ENCODE measurements around the gene ANTXR1.

The ANTXR1 gene

DNA sequence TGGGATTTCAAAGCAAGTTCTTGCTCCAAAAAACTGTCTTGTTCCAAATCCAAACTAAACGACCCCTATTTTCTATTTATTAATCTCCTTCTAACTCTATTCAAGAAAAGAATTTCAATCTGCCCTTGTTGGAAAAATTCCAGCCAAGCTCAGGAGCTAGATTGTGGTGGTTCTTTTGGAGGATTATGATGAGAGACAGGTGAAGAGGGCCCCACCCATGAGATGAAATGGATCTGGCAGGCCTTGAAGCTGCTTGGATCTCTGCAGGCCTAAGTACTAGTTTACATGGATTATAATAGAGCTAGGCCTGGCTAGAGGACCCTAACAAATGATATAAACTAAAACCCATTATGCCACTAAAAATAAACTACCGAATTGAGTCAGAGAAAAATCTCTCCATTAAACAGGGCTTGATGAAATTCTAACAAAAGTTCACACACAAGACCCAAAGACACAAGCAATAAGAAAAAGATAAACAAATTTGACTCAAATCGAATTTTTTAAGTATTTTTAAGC is 272.5 kb downstream of the ANTXR1 start:
- no peak for DNase-seq

DNA sequence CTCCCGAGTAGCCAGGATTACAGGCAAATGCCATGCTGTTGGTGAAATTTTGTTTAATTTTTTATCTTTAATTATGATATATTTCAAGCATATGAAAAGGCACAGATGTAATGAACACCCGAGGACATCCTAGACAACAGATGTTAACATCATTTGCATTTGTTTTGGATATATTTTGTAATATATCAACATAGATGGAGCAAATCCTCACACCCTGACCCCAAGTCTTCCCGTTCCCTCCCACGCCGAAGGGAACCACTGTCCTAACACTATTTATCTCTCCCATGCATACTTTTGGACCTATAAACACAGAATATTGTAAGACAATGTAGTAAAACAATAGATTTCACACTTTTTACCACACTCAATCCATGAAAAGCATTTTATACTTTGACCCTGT is 274.6 kb downstream of the ANTXR1 start:
- no peak for DNase-seq

DNA sequence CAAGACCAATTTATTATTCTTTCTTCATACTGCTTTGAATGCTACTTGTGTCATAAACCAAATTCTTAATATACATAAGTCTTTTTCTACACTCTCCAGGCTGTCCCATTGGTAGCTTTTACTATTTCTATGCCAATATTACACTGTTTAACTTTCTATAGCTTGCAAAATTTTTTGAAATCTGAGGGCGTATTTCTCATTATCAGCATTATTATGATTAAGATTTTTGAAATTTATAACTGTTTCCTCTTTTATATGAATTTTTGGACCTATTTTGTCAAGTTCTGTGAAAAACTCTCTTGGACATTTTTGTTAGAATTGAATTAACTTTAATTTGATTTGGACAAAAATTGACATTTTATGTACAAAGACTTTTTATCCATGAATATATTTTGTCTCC is 275.4 kb downstream of the ANTXR1 start:
- DNase-seq, result no peak

DNA sequence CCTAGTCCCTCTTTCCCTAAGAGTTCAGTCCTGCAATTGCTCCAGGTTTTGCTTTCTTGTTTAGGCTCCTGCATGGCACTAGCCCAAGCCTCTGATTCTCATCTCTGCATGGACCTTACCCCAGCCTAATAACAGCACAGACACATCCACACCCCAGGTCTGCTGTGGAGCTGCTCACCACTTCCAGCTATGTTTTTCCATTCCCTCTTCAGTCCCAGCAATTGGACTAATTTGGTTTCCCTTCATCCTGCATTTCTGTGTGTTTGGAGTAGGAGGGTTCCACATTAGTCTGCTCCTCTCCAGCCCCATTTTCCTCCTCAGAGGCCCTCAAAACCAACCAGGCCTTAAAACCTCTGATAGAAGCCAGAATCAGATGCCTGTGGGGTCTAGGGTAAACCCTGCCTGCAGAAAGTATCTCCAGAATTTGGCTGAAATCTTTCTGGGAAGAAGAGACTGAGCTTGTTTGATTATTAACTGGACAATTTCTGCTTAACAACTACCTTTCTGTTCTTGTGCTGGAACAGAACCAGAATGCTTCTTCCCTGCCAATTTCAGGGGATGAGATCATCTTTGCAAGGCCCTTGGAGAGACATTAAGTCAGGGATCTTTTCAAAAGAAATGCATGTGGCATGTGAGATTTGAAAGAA is 278.1 kb downstream of the ANTXR1 start:
- DNase-seq, result no peak

DNA sequence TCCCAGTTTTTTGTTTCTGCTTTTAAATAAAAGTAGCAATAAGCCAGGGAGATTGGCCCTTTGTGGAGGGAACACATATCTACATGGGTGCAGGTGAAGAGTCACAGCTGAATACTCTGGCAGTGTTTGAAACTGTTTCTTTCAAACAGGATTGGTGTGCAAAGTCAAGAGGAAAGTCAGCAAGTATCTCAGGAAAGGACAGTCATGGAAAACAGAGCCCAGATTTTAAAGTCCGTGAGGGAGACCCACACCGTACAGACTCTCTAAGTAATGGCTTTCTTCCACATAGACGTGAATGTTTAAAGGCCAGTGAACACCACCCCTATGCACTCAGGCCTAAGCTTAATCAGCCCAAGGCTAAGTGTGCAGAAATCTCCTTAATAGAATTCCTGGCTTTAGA is 278.7 kb downstream of the ANTXR1 start:
- no peak for DNase-seq

DNA sequence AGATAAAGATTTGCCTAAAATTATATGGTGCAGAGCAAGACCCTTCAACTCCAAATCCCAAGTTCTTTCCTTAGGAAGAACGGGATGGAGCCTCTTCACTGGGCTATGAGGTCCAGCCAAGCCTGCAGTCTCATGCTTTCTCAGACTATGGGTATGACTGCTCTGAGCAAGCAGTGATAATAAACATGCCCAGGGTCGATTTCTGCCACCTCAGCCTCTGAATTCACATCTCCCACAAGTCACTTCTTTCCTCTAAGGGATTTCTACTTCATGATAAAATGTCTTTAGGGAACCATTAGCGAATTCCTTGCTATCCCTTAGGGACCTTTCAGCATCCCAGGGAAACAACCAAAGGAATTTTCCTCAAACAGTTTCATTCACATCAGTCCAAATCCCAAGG is 279.3 kb downstream of the ANTXR1 start:
- DNase-seq, result no peak

DNA sequence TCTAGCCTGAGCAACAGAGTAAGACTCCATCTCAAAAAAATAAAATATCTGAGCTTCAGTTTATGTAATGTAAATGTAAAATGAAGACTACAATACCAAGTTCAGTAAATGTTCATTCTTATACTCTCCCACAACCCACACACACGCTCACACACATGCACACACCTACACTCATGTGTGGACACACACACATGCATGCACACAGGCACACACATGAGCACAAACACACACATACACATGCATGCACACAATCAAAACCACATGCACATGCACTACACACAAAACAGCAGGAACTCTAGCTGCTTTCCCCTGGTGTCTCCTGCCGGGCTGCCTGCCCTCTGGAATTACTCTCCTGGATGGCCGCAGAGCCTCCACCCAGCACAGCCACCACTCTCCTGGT is 283.4 kb downstream of the ANTXR1 start:
- no peak for DNase-seq

DNA sequence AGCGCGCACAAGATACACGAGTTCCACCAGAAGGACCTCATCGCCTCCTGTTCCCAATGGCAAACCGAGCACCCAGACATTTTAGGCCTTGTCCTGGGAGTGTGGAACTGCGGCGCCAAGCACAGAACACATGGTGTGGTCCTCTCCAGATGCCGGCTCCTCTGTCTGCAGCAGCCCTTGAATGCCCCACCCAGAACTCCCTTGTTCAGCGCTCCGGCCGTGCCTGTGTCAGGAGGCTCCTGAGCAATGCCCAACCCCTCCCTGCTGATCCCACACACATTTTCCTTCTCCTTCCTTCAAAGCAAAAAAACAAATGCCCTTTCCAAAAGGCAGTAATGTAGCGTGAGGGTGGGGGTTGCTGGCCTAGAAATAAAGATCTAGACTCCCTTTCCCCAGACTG is 284.2 kb downstream of the ANTXR1 start:
- DNase-seq, result no peak

DNA sequence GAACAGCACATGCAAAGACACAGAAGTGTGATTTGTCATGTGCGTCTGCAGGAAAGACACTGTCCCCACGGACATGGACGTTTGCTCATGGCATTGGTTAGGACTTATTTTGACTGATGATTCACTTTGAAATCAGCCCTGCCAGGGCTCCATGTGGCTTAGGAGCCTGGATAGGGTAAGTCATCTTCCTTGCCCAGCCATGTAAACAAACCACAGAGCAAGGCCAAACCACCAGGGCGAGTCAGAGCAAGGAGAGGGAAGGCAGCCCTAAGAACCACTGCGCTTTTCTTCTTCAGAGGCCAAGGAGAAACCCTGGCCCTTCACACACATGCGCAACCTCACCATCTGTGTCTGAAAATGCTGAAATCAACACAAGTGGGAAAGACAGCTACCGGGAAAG is 285.3 kb downstream of the ANTXR1 start:
- no peak for DNase-seq

DNA sequence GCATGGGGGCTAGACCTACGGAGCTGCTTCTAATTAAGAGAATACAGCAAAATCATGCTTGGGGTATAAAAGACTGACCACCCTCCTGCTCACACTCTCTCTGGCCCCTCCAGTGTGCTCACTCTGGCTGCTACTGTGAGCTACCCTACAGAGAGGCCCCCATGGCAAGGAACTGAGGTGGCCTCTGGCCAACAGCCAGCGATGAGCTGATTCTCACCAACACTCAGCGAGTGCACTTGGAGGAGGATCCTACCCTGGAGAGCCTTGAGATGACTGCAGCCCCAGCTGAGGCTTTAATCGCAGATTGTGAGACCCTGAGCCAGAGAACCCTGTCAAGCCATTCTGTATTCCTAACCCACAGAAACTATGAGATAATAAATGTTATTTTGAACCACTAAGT is 285.9 kb downstream of the ANTXR1 start:
- DNase-seq, result no peak

Data from C1 segment of cervical spinal cord (tissue), 14 donors.